Prostate gland (tissue), 2 donors: ENCODE results near the gene TSACC.
"Not testable (repeated sequence)": the region's sequence is repeated elsewhere in the genome, so short reads cannot be mapped to it uniquely, and the experiment has no call there.

ENCODE experiments used
- POLR2A ChIP-seq: fragments of 450-650 bp; IDR thresholded peaks from one replicate; pipeline ENCODE4 v1.6.1; 2016; ENCODE audit warnings: antibody characterized with exemption, mild to moderate bottlenecking
- TF ChIP-seq, protein P1 (sequence below), 4 experiments: fragments of 200-600 bp in 2 of 4; fragments of 450-650 bp in 2 of 4; sonication (generic) in 2 of 4; IDR thresholded peaks; 1 replicate in 3 of 4; 2 replicates in 1 of 4; pipeline ENCODE4 v1.5.1; 2016 to 2019; ENCODE audit warnings: antibody characterized with exemption in 4 of 4, mild to moderate bottlenecking in 2 of 4, moderate library complexity in 2 of 4

DNA sequence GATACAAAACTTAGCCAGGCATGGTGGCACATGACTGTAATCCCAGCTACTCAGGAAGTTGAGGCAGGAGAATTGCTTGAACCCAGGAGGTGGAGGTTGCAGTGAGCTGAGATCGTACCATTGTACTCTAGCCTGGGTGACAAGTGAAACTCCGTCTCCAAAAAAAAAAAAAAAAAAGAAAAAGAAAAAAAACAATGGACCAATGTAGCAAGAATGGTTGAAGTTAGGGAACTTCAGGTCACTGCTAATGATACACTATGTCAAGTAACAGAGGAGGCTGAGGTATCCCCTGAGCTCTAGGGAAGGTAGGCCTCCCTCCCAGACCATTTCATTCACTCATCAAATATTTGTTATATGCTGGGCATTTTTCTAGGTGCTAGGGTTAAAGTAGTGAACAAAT, 7.7 kb downstream of the TSACC start:
- TF ChIP-seq, protein P1, sequence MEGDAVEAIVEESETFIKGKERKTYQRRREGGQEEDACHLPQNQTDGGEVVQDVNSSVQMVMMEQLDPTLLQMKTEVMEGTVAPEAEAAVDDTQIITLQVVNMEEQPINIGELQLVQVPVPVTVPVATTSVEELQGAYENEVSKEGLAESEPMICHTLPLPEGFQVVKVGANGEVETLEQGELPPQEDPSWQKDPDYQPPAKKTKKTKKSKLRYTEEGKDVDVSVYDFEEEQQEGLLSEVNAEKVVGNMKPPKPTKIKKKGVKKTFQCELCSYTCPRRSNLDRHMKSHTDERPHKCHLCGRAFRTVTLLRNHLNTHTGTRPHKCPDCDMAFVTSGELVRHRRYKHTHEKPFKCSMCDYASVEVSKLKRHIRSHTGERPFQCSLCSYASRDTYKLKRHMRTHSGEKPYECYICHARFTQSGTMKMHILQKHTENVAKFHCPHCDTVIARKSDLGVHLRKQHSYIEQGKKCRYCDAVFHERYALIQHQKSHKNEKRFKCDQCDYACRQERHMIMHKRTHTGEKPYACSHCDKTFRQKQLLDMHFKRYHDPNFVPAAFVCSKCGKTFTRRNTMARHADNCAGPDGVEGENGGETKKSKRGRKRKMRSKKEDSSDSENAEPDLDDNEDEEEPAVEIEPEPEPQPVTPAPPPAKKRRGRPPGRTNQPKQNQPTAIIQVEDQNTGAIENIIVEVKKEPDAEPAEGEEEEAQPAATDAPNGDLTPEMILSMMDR (IDR thresholded peaks at IDR 0.05) = not testable (repeated sequence)
- TF ChIP-seq POLR2A = not testable (repeated sequence)
